K562 (cell line): Measurements from ENCODE around the gene ITIH6.

ENCODE experiments used
- ATF2 ChIP-seq: sonication (generic); formaldehyde crosslinking; IDR thresholded peaks from 2 replicates; pipeline ENCODE4 v1.8.1; 2022; ENCODE audit warnings: missing genetic modification reagents
- ATF3 ChIP-seq, 2 experiments: fragments of 450-650 bp in 1 of 2; sonication (generic) in 1 of 2; formaldehyde crosslinking in 1 of 2; IDR thresholded peaks in 1 of 2; conservative IDR thresholded peaks in 1 of 2; 2 replicates each; pipeline versions ENCODE4 v1.6.1 to v1.8.1; 2016 to 2023; ENCODE audit warnings: mild to moderate bottlenecking in 2 of 2, moderate library complexity in 2 of 2, inconsistent platforms in 1 of 2, missing genetic modification reagents in 1 of 2
- E2F1 ChIP-seq: sonication (generic); formaldehyde crosslinking; IDR thresholded peaks from 2 replicates; pipeline ENCODE4 v1.8.1; 2023; ENCODE audit warnings: mild to moderate bottlenecking, missing genetic modification reagents, moderate library complexity
- EP300 ChIP-seq: IDR thresholded peaks from 2 replicates; pipeline ENCODE4 v1.6.1; 2012; ENCODE audit warnings: low read length, improper control_type of control experiment
- JUN ChIP-seq, 2 experiments: sonication (generic) in 1 of 2; formaldehyde crosslinking in 1 of 2; IDR thresholded peaks; 2 replicates each; pipeline versions ENCODE4 v1.6.1 to v1.8.0; 2012 to 2022; ENCODE audit warnings: borderline replicate concordance in 2 of 2, mild to moderate bottlenecking in 2 of 2, improper control_type of control experiment in 1 of 2, low read depth in 1 of 2, low read length in 1 of 2, missing genetic modification reagents in 1 of 2
- SP2 ChIP-seq: IDR thresholded peaks from 2 replicates; pipeline ENCODE4 v1.6.1; 2011; ENCODE audit warnings: mild to moderate bottlenecking, low read depth, low read length, moderate library complexity; ENCODE audit not compliant: poor library complexity, severe bottlenecking; ENCODE audit errors: extremely low read depth
- TAF7 ChIP-seq: fragments of 450-650 bp; IDR thresholded peaks from 2 replicates; pipeline ENCODE4 v1.6.1; 2016; ENCODE audit warnings: missing genetic modification characterization, missing compliant biosample characterization
- ZNF609 ChIP-seq: sonication (generic); formaldehyde crosslinking; IDR thresholded peaks from 2 replicates; pipeline ENCODE4 v1.8.1; 2023; ENCODE audit warnings: missing genetic modification reagents, mild to moderate bottlenecking, borderline replicate concordance
- ZNF696 ChIP-seq: fragments of 250-450 bp; sonication (Bioruptor Pico); conservative IDR thresholded peaks from 2 replicates; pipeline ENCODE4 v1.4.0; 2020; ENCODE audit warnings: mild to moderate bottlenecking, moderate library complexity

GRCh38 chrX:54746928-54747327 is 51.1 kb downstream of the ITIH6 start:
- TF ChIP-seq ATF2, result no peak
- no peak for TF ChIP-seq ATF3 (IDR thresholded peaks at IDR 0.05)
- TF ChIP-seq ATF3 (CRISPR knock-in tag; conservative IDR thresholded peaks at IDR 0.05), result no peak
- no peak for TF ChIP-seq EP300
- TF ChIP-seq SP2, result no peak
- TF ChIP-seq E2F1 (CRISPR knock-in tag), result no peak
- no peak for TF ChIP-seq ZNF609 (CRISPR knock-in tag)
- TF ChIP-seq JUN (IDR thresholded peaks at IDR 0.05; ENCODE audit: borderline replicate concordance, low read depth, low read length), result no peak
- TF ChIP-seq JUN (CRISPR knock-in tag; IDR thresholded peaks at IDR 0.05; ENCODE audit: borderline replicate concordance), result no peak
- TF ChIP-seq TAF7 (tag), result no peak
- TF ChIP-seq ZNF696 (CRISPR knock-in tag), result no peak
